ENCODE data around the gene NEAT1.
"Not testable (repeated sequence)": the region's sequence is repeated elsewhere in the genome, so short reads cannot be mapped to it uniquely, and the experiment has no call there.

The NEAT1 gene

DNA sequence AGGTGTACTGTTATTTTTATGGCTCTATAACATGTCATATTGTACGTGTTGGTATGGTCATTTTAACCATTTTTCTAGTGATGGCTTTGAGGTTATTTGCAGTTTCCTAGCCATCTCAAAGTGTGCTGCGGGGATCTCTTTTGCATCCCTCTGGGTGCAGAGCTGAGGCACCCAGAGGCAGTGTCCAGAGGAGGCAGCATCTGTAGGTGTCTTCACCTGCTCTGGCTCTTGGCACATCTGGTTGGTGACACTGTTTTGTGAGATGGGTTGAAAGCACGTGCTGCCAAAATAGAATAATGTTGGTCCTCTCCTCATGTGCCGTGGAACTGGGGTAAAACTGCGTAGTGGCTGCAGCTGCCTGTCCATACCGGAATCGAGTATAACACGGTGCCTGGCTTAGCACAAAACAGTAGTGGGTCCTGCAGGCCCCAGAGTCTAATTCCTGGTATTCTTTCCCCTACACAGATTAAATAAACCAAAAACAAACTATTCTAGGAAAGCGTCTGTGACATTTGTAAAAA is 12.9 kb downstream of the NEAT1 start:
- DNase-seq = peak; percentile 36

DNA sequence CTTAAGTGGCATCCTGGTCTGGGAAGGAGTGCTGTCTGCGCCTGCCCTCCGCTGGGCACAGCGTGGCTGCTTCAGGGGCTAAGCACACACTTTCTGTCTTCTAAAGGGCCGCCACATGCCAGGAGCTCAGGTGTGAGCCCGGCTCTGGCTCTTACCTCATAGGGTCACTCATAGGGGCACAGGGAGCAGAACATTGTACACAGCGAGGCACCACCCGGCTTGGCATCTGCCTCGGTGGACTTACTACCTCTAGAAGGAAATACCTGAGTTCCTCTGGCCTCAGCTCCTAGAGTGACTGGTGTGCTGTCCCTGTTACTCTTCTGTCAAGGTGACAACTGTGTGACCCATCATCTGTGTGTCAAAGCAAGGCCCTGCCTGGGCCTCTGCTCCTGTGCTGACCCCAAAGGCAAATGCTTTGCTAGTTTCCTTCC is 13.4 kb downstream of the NEAT1 start:
- DNase-seq = peak; percentile 61

DNA sequence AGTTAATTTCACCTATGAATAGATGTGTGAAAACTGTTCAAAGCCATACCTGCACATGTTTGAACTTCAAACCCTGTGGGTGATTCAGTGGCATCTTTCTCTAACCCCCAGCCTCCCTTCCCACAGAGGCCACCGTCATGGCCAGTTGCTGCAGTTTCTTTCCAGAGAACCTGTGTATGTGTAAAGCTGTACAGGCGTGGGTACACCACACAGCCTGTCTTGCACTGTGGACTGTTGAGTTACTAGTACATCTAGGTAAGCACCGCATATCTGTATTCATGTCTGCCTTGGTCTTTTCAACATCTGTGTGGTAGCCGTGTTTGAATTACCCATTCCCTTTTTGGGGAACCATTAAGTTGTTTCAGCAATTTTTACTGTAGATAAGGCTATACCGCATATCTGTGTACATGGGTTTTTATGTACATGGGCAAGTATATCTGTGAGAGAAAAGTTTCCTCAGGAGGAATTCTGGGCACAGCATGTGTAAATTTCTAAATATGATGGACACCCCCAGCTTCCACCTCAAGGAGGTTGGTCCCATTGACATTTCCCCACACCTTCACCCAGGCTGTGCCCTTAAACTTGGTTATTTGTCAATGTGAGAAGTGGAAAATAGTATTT is 13.9 kb downstream of the NEAT1 start:
- DNase-seq = peak; percentile 55

DNA sequence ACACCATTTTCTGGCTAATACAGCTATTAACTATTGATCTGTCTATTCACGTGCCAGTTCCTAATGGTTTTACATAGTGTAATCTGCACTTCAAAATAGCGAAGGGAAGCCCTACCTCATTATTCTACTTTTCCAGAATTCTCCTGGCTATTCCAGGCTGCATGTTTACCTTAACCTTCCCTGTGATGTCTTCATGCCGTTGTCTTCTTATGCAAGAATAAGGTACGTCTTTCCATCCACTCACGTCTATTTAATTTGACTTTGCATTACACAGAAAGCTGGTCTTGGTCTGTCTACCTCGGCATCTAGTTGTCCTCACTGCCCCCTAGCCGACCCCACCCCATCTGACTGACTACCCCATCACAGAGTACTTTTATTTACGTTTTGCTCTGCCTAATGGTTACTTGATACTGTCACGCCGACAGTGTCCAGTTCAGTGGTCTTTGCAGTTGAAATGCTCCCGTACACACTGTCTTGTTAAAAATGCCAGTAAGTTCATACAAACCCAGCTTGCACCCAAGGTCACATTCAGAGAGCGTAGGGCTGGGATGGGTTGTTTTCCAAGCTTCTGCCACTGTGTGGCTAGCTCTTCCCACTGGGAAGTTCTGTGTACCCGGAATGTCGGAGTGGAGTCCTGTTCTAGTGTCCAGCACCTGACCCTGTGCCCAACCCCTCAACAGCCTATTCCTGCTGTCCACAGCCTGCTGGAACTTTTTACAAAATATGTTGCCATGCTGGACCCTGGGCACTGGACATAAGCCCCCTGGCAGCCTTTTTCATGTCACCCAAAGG is 15.0 kb downstream of the NEAT1 start:
- peak; percentile 46 for DNase-seq

DNA sequence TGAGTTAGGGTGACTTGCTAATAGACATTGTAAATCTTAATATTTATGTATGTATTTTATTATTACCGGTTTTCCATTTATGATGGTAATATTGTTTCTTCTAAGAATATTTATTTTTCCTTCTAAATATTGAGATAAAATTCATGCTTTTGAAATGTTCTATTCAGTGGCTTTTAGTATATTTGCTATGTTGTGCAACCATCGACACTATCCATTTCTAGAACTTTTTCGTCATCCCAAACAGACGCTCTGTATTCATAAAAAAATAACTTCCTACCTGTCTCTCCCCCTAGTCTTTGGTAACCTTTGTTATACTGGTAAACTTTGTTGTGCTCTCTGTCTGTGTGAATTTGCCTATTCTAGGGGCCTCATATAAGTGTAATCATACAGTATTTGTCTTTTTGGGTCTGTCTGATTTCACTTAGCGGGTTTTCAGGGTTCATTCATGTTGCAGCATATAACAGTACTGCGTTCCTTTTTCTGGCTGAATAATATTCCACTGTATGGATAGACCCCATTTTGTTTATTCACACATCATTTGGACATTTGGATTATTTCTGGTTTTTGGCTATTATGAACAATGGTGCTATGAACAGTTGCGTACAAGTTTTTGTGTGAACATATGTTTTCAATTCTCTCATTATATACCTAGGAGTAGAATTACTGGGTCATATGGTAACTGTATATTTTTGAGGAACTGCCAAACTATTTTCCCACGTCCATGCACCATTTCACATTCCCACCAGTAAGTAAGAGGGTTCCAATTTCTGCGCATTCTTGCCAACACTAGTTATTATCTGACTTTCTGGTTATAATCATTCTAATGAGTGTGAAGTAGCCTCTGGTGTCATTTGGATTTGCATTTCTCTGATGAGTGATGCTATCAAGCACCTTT is 15.9 kb downstream of the NEAT1 start:
- DNase-seq = no peak

DNA sequence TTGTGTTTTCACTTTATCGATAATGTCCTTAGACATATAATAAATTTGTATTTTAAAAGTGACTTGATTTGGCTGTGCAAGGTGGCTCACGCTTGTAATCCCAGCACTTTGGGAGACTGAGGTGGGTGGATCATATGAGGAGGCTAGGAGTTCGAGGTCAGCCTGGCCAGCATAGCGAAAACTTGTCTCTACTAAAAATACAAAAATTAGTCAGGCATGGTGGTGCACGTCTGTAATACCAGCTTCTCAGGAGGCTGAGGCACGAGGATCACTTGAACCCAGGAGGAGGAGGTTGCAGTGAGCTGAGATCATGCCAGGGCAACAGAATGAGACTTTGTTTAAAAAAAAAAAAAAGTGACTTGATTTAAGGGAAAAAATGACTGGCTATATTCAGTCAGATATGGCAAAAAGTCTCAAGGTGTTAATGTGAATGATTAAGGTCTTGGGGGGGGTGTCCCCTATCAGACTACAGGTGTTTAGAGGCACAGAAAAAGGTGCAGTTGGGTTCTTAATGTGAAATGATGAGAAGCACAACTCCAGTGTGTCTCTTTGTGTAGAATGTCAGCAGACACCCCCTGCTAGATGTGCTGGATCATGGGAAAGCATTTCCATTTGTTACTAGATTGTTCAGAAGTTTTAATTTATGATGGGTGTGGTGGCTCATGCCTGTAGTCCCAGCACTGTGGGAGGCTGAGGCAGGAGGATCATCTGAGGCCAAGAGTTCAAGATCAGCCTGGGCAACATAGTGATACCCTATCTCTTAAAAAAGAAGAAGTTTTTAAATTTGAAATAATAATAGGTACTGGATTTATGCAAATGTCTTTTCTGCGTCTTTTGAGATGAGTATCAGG is 17.0 kb downstream of the NEAT1 start:
- peak; percentile 22 for DNase-seq

DNA sequence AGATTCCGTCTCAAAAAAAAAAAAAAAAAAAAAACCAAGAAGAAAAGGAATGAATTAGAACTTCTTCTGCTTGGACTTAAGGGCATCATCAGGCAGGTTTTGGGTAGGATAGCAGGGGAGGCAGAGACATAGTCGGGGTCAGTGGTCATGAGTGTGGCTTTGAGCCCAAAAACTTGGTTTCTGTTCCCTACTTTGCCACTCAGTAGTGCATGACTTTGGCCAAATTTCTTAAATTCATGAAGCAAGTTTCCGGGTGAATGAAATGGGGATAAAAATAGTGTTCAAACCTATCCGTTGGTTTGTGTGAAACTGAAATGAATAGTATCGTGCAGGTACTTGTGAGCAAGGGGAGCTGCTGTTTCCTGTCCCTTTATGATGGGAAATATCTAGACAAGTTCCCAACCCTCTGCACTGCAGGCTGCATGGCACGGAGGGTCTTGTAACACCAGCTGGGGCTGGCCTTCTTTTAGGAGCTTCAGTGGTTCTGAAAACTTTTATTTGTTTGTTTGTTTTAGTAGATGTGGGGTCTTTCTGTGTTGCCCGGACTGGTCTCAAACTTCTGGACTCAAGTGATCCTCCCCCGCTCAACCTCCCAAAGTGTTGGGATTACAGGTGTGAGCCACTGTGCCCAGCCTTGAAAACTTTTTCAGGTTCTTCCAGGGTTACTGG is 18.4 kb downstream of the NEAT1 start:
- peak; percentile 48 for DNase-seq

DNA sequence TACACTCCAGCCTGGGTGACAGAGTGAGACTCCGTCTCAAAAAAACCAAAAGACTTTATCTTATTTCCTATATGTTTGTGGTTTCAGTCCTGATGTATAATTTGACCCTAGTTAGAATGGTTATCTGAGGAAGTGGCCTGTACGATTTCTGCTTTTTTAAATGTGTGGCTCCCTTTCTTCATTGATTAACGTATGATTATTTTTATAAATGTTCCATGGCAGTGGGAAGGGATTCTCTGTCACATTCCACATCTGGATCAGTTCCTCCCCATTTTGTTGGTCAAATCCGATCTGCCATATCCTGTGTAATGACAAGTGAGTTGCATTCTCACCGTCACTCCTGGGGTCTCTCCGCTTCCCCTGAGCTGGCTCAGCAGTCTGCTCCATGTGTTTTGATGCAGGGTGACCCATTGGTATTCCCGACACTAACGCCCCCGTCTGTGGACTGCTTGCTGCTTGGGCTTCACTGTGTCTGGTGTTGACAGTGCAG is 20.3 kb downstream of the NEAT1 start:
- peak; percentile 58 for DNase-seq

DNA sequence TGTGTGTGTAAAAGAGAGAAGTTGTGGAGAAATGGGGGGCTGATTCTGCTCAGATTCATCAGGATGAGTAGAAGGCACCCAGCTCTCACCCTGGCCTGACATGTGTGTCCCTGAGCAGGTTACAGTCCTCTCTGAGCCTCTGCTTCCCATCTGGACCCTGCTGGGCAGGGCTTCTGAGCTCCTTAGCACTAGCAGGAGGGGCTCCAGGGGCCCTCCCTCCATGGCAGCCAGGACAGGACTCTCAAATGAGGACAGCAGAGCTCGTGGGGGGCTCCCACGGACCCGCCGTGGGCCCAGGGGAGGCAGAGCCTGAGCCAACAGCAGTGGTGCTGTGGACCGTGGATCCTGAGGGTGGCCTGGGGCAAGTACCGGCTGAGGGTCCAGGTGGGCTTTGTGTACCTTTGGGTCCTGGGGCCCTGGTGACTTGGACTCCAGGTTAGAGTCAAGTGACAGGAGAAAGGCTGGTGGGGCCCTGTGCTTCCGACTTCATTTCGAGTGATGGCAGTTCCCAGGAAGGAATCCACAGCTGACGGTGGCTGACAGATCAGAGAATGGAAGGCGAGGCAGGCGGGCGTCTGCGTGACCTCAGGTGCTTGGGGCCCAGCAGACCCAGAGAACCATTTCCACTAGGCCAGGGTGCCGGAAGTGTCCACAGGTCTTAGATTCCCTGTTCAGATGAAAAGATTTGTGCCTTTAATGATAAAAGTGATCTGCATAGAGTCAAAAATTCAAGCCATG is 21.9 kb downstream of the NEAT1 start:
- peak; percentile 61 for DNase-seq

DNA sequence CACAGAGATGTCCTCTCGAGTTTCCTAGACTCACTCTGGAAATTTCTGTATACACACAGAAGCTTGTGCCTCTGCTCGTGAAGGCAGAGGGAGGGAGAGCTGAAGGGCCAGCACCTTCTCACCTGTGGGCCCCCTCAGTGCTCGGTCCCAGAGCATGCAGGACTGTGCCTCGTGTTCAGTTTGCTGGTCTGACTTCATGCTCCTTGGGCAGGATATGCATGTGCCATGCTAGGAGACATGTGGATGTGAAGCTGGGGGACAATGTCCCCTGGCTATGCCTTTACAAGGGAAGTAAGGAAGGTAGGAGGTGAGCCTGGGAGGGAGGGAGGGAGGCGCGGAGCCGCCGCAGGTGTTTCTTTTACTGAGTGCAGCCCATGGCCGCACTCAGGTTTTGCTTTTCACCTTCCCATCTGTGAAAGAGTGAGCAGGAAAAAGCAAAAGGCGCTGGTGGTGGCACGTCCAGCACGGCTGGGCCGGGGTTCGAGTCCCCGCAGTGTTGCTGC is 22.6 kb downstream of the NEAT1 start:
- DNase-seq = peak; percentile 57

DNA sequence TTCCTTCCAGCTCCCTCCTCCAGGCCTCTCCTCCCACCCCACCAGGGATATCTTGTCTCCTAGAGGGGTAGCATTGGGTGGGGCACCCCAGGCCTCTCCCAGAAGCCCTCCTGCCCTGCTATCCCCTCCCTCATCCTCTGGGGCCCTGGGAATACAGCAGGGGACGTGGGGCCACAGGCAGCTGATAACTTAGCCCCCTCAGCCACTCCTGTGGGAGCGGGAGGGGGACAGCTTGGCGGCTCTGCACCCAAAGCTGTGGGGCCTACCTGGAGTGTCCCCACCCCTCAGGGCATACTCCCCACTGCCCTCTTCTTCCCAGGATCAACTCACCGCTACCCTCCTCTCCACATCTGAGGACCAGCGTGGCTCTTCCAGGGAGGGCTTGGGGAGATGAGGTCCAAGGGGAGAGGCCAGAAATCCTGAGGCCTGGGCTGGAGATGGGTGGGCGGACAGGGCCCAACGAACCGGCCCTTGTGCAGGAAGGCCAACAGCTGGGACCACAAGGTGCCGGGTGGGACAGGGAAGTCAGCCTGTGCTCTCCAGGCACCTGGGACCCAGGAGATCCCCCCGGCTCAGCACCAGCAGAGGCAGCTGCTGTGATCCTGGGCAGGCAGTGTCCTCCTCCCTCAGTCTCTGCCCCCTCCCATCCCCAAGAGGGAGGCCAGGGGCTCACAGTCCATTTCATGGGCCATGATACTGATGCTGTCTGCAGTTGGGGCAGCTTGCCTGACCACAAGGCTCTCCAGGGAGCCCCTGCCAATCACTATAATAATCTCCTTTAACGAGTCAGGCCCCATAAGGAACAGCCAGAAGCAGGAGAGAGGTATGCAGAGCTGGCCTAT is 23.2 kb downstream of the NEAT1 start:
- DNase-seq = peak; percentile 54

DNA sequence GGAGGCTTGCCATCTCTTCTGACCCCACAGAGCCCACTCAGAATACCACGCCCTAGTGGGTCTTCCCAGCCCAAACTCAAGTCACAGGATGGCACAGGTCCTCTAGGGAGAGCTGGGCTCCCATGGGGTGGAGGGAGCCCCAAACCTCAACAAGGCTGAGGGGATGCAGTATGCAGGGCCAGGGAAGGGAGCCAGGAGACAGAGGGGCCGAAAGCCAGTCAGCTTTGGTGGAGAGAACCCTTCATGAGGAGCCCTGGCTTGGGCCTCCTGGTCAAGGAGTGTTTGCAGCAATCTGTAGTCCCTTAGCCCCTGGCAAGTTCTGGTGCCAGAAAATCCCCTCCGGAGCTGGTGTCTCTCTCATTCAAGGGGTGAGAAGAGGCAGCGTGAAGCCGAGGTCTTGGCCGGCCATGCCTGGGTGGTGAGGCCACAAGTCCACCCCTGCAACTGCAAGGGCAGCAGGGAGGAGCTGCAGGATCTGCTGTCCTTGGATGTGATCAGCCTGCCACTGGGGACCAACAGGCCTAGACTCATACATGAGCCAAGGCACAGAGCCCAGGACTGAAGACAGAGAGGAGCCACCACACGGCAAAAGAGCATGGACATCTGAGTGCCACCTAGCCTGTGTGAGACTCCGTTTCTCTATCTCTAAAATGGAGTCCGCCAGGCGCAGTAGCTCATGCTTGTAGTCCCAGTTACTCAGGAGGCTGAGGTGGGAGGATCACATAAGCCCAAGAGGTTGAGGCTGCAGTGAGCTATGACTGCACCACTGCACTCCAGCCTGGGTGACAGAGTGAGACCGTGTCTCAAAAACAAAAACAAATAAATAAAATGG is 24.1 kb downstream of the NEAT1 start:
- DNase-seq = peak; percentile 61

DNA sequence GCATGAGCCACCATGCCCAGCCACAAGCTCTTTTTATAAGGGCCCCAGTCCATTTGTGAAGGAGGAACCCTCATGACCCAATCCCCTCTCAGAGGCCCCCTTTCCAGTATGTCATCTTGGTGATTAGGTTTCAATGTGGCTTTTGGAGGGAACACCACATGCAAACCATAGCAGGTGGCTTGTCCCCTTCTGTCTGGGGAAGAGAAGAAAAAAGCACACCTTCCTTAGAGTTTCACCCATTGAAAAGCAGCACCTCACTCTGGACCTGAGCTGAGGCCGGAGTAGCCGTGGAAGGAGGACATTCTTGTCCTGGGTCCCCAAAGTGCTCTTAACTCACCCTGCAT is 25.4 kb downstream of the NEAT1 start:
- DNase-seq = no peak

DNA sequence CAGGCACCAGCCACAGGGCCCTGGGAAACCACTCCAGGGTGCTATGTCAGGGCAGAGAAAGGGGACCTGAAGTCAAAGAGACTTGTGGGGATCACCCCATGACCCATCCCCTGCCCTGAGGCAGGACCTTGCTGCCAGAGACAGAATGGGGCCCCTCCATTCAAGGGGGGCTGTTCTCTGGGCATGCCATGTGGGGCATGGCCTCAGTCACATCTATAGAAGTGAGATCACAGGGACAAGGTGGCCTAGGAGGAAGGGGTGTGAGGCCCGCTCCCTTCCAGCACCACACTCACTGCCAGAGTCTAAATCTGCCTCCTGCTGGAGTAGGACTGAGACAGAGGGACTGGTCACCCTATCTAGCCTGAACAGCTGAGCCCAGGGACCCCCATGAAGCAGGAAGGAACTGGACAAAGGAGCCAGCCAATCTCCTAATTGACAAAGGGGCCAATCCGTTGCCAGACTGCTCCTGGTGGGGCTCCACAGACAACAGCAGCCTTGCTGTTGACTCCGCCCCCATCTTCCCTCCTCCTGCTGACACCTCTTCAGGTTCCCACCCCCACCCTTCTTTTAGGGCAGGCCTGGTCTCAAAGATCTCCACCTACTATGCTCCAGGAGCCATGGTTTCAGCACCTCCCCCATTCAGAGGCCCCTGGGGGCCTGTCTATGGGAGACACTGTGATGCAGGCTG is 26.0 kb downstream of the NEAT1 start:
- DNase-seq = peak; percentile 60

DNA sequence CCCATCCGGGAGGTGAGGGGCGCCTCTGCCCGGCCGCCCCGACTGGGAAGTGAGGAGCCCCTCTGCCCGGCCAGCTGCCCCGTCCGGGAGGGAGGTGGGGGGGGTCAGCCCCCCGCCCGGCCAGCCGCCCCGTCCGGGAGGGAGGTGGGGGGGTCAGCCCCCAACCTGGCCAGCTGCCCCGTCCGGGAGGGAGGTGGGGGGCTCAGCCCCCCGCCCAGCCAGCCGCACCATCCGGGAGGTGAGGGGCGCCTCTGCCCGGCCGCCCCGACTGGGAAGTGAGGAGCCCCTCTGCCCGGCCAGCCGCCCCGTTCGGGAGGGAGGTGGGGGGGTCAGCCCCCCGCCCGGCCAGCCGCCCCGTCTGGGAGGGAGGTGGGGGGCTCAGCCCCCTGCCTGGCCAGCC is 28.7 kb downstream of the NEAT1 start:
- DNase-seq = not testable (repeated sequence)

DNA sequence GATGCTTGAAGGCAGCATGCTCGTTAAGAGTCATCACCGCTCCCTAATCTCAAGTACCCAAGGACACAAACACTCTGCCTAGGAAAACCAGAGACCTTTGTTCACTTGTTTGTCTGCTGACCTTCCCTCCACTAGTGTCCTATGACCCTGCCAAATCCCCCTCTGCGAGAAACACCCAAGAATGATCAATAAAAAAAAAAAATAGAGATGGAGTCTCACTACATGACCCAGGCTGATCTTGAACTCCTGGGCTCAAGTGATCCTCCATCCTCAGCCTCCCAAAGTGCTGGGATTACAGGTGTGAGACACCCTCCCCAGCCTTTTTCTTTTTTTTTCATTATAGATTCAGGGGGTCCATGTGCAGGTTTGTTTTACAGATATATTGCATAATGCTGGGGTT is 29.7 kb downstream of the NEAT1 start:
- not testable (repeated sequence) for DNase-seq

DNA sequence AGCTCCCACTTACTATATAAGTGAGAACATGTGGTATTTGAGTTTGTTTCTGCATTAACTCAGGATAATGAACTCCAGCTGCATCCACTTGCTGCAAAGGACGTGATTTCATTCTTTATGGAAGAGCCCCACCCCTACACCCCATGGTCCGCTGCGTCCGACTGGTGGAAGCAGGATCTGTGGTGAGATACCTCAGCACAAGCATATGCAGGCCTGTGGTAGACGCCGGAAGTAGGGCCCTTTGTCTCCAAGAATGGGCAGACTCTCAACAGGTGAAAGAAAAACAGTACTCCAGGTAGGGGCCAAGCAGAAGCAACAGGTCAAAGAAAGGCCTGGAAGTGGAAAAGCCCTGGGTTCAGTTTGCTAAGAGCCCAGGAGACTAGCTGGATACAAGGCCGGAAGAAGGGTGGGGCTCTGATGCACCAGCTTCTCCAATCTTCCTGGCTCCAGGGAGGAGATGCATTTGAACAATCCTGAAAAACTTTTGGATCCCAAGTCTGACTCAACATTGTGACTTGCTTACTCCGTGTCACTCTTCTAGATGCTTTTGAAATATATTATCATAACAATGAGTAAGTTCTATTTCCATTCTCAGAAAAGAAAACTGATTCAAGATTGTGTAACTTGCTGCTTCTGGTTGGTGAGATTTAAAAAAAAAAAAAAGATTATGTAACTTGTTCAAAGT is 30.4 kb downstream of the NEAT1 start:
- peak; percentile 47 for DNase-seq

DNA sequence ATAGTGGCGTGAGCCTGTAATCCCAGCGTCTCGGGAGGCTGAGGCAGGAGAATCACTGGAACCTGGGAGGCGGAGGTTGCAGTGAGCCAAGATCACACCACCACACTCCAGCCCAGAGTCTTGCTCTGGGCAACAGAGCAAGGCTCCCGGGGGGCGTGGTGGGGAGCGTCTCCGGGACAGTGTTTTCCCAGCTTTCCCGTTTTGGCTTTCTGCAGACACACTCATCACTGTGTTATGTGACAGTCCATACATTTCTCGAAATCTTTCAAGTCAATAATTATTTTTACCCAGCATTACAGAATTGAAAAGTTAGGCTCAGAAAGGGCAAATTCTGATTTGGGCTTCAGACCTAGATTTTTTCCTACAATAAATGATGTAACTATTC is 31.7 kb downstream of the NEAT1 start:
- DNase-seq = no peak

Data from activated effector memory CD4-positive, alpha-beta T cell treated with anti-CD3 and anti-CD28 coated beads, Interleukin-2, amount 50 U/mL, for 16 hours (primary cell).